ENCODE results near the gene DRAXIN.

The DRAXIN gene

GRCh38 chr1:11735531-11735853 lies 44.0 kb downstream of the DRAXIN start:
- H3K27ac ChIP-seq (replicated peaks): peak overlapping the region; percentile 98
- TF ChIP-seq GABPA (IDR thresholded peaks at IDR 0.05; ENCODE audit: low read depth): no peak
- peak overlapping the region; percentile 79; the same call in 1 of the 2 replicates for H3K4me3 ChIP-seq (replicated peaks; ENCODE audit: insufficient read depth, low read length)
- DNase-seq (ENCODE audit: low read depth in 1 of 2, low spot score in 1 of 2): no peak
- H3K27me3 ChIP-seq (ENCODE audit: insufficient read depth, poor library complexity, severe bottlenecking): no peaks in the 10 kb centered on the region

GRCh38 chr1:11735854-11736745 lies 44.6 kb downstream of the DRAXIN start, which contains the start of gene AGTRAP:
TSS of gene AGTRAP (plus strand) at chr1:11736136. CDS start at chr1:11736209, 73 bp downstream.
- peak within 1 kb of the TSS; percentile 79 for H3K4me3 ChIP-seq (replicated peaks; ENCODE audit: insufficient read depth, low read length)
- H3K27me3 ChIP-seq (ENCODE audit: insufficient read depth, poor library complexity, severe bottlenecking): no peaks in the 10 kb centered on the region
- TF ChIP-seq POLR2AphosphoS5 (IDR thresholded peaks at IDR 0.05; ENCODE audit: low read depth) (peak; percentile 54), SPI1 (IDR thresholded peaks at IDR 0.05; ENCODE audit: borderline replicate concordance, low read depth) (no peak), REST (IDR thresholded peaks at IDR 0.05; ENCODE audit: insufficient replicate concordance, low read depth) (no peak), CTCF (IDR thresholded peaks at IDR 0.05; ENCODE audit: insufficient read depth, low read length) (no peak), GABPA (IDR thresholded peaks at IDR 0.05; ENCODE audit: low read depth) (no peak)
- peak within 1 kb of the TSS; percentile 98 for H3K27ac ChIP-seq (replicated peaks)
- DNase-seq (ENCODE audit: low read depth in 1 of 2, low spot score in 1 of 2): peak; percentile 96

- H3K27ac ChIP-seq (replicated peaks): peak overlapping the region; percentile 98
- TF ChIP-seq GABPA (IDR thresholded peaks at IDR 0.05; ENCODE audit: low read depth) (no peak), SPI1 (IDR thresholded peaks at IDR 0.05; ENCODE audit: borderline replicate concordance, low read depth) (no peak), REST (IDR thresholded peaks at IDR 0.05; ENCODE audit: insufficient replicate concordance, low read depth) (no peak), CTCF (IDR thresholded peaks at IDR 0.05; ENCODE audit: insufficient read depth, low read length) (no peak), POLR2AphosphoS5 (IDR thresholded peaks at IDR 0.05; ENCODE audit: low read depth) (no peak; the same call in 1 of the 2 replicates)
Observed at GRCh38 chr1:11736746-11737639, 45.5 kb downstream of the DRAXIN start.

GRCh38 chr1:11738096-11738495 lies 46.6 kb downstream of the DRAXIN start:
- H3K27me3 ChIP-seq (ENCODE audit: insufficient read depth, poor library complexity, severe bottlenecking): no peaks in the 10 kb centered on the region

More at GRCh38 chr1:11736746-11737639, 45.5 kb downstream of the DRAXIN start:
- DNase-seq (ENCODE audit: low read depth in 1 of 2, low spot score in 1 of 2): peak; percentile 88 to 94
- no peaks in the 10 kb centered on the region for H3K27me3 ChIP-seq (ENCODE audit: insufficient read depth, poor library complexity, severe bottlenecking)
- H3K4me3 ChIP-seq (replicated peaks; ENCODE audit: insufficient read depth, low read length): peak overlapping the region; percentile 79

More at GRCh38 chr1:11738096-11738495, 46.6 kb downstream of the DRAXIN start:
- DNase-seq (ENCODE audit: low read depth in 1 of 2, low spot score in 1 of 2): no peak
- Histone ChIP-seq H3K4me3 (replicated peaks; ENCODE audit: insufficient read depth, low read length) (no peak overlapping the region), H3K27ac (replicated peaks) (peak overlapping the region; percentile 98)
- no peak for TF ChIP-seq POLR2AphosphoS5 (IDR thresholded peaks at IDR 0.05; ENCODE audit: low read depth)
- TF ChIP-seq REST (IDR thresholded peaks at IDR 0.05; ENCODE audit: insufficient replicate concordance, low read depth): no peak
- no peak for TF ChIP-seq GABPA (IDR thresholded peaks at IDR 0.05; ENCODE audit: low read depth)
